NCI-H187 treated with DMSO at 0.1 percent for 48 hours (cell line): Measurements from ENCODE around the gene SH3RF3.

ENCODE experiments used
- DNase-seq: peaks from one replicate; lab custom pipeline; 2025; lab: John Stamatoyannopoulos, UW

The SH3RF3 gene

GRCh38 chr2:109419960-109420370, 291.0 kb downstream of the SH3RF3 start:
- no peak for DNase-seq

DNA sequence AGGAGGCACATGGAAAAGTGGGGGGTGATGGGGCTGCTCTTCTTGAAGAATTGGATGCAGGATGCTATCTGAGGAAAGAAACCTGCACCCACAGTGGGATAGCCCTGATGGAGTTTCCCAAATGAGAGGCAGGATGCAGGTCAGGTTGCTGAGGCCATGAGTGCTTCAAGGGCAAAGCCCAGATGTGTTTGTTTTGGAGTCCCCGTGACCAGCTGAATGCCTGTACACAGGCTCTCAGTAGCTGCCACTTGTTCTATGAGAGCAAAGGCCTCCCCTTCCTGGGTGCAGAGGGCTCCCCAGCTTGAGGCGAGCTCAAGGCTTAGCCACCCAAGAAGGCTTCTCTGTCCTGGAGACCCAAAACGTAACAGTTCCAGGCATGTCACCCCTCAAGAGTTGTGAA, 292.1 kb downstream of the SH3RF3 start:
- no peak for DNase-seq

GRCh38 chr2:109421642-109422041, 292.6 kb downstream of the SH3RF3 start:
- no peak for DNase-seq

DNA sequence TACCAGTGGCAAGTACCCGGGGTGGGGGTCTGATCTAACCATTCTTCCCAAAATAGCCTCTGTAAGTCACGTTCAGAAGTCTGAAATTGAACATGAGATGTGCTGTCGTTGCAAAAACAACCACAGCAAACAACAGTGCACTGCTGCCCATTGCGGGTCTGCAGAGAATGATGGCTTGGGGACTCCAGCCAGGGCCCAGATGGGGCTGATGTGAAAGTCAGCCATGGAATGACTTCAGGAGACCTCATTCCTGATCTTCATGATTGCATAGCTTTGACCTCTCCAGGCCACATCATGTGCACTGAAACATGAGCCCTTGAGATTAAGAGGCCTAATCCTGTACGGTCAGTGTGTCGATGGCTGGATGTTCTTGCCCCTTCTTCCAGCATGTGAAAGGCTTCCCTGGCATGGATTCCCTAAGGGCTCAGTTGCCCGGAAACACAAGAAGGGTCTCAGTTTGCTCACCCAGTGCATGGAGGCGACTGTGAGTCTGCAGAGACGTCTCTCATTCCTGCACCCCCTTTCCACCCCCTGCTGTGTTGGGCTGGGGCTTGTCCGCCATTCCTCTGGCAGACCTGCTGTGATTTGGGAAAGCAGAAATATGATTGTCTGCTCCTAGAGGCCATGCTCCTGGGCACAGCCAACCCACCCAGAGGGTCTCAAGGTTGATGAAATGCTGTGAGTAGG, 293.2 kb downstream of the SH3RF3 start:
- DNase-seq = no peak

GRCh38 chr2:109422758-109423500, 293.9 kb downstream of the SH3RF3 start:
- DNase-seq = no peak

DNA sequence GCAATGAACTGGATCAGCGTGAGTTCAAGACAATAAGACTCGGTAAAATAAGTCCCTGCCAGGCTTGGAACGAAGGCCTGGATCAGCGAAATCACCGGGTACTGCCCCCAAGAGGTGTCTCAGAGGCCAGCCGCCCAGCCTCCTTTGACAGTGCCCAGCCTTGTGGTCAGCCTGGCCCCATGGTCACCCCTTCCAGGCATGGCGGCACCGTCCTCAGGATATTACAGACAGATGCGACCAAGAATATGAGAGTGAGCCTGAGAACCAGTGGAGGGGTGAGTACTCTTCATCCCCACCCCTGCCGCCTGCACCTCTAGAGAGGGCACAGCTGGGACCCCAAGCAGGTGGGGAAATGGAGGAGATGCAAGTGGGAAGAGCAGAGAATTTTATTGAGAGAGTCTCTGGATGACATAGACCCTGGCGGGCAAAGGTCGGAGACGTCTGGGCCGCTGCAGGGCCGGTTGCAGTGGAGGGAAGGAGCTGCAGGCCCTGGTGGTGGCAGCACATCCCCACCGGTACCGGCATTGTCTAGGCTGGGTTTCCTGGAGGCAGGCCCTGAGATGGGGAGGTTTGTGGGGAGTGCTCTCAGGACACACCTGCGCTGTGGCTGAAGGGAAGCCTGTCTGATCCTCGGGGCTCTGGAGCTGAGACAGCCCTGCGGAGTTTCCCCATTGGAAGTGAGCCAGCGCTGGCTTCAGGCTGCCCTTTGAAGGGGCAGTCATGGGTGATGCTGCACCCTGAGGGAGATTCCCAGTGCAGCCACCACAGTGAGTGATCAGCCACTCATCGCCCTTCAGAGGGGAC, 294.8 kb downstream of the SH3RF3 start:
- DNase-seq = no peak

DNA sequence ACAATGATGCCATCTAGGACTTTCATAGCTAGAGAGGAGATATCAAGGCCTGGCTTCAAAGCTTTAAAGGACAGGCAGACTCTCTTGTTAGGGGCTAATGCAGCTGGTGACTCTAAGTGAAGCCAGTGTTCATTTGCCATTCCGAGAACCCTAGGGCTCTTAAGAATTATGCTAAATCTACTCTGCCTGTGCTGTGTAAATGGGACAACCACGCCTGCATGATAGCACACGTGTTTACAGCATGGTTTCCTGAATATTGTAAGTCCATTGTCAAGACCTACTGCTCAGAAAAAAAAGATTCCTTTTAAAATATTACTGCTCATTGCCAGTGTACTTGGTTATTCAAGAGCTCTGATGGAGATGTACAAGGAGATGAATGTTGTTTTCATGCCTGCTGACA, 296.4 kb downstream of the SH3RF3 start:
- no peak for DNase-seq

DNA sequence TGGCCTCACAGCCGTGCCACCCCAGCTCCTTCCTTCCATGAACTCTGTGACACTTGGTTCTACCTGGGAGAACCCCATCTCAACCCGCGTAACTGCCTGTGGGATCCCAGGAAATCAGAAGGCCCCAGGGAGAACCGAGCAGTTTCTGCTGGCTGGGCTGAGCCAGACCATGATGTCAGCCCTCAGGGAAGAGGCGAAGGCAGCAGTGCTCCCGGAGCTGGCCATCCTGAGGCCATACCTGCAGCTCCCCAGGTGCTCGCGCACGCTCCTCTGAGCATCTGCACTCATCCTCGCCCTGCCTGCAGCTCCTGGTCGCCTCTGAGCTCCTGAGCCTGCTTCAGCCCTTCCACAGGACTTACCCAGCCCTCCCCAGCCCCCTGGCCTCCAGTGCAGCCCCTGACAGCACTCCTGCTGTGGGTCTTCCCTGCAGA, 298.7 kb downstream of the SH3RF3 start:
- DNase-seq = no peak

- no peak for DNase-seq
Observed at GRCh38 chr2:109428281-109428680, 299.3 kb downstream of the SH3RF3 start.

GRCh38 chr2:109428841-109429566, 300.0 kb downstream of the SH3RF3 start:
- DNase-seq = no peak

GRCh38 chr2:109429567-109430328, 300.7 kb downstream of the SH3RF3 start:
- DNase-seq = no peak

DNA sequence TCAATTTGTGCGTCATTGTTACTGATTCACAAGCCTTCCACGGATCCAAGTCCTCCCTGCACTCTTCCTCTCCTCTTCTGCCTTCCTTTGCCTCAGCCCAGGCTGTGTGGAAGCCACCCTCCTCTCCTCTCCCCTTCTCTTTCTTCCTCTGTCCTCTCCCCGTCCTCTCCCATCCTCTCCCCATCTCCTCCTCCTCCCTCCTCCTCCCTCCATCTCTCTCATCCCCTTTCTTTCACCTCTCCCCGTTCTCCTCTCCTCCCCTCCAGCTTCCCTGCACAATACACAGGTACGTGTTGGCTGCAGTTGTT, 301.3 kb downstream of the SH3RF3 start:
- DNase-seq = no peak

GRCh38 chr2:109432421-109432820, 303.4 kb downstream of the SH3RF3 start:
- DNase-seq = no peak

GRCh38 chr2:109433486-109433885, 304.5 kb downstream of the SH3RF3 start:
- no peak for DNase-seq

GRCh38 chr2:109433926-109434325, 304.9 kb downstream of the SH3RF3 start:
- DNase-seq = no peak

DNA sequence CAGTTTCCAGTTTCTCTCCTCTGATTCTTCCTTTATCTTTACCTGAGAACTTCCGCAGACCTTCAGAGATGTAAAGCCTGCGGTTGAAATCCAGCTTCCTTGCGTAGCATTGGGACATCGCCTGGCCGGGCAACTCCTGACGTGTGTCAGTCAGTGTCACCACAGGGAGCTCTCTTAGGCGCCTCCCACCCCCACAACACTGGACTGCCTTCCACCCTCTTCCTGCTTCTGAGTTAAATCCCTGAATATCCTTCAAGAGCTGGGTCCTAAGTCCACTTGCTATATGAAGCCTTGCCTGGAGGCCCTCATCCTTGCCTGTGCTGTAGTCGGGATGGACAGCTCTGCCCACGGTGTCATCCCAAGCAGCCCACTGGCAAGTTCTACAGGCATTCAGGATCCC, 305.3 kb downstream of the SH3RF3 start:
- no peak for DNase-seq

- DNase-seq = no peak
Observed at GRCh38 chr2:109435066-109435690, 306.2 kb downstream of the SH3RF3 start.

GRCh38 chr2:109435901-109436598, 307.0 kb downstream of the SH3RF3 start:
- no peak for DNase-seq

GRCh38 chr2:109436610-109437225, 307.7 kb downstream of the SH3RF3 start:
- DNase-seq = no peak
